GM10266 (cell line): ENCODE measurements around the gene GINS1.

Source experiments
- DNase-seq: peaks from one replicate; pipeline ENCODE4 v3.0.0; 2012; ENCODE audit errors: extremely low spot score
- CTCF ChIP-seq: IDR thresholded peaks from 2 replicates; pipeline ENCODE4 v1.5.1; 2012; ENCODE audit warnings: mild to moderate bottlenecking, low read depth; ENCODE audit not compliant: control insufficient read depth, insufficient read depth; ENCODE audit errors: missing control alignments

Gene GINS1

GRCh38 chr20:25479638-25480037, 72.2 kb downstream of the GINS1 start:
- DNase-seq, result no peak
- no peak for TF ChIP-seq CTCF

GRCh38 chr20:25480156-25480555, 72.7 kb downstream of the GINS1 start:
- TF ChIP-seq CTCF, result no peak
- DNase-seq, result no peak

DNA sequence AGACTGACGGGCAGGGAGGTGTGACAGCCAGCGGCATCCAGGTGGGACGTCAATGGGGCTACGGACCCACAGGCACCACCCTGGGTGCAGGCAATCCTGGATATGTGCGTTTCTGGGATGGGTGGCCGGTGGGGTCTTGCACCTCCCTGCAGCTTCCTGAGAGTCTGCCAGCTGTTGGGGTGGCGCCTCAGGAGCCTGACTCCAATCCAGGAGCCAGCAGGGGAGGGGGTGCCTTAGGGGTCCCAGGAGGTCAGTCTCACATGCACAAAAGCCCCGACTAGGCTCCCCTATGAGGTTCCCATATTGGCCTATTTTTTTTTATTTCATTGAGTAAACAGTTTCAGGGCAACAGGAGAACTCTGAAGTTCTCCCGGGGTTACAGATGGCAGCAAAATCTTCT, 73.3 kb downstream of the GINS1 start:
- no peak for TF ChIP-seq CTCF
- no peak for DNase-seq

DNA sequence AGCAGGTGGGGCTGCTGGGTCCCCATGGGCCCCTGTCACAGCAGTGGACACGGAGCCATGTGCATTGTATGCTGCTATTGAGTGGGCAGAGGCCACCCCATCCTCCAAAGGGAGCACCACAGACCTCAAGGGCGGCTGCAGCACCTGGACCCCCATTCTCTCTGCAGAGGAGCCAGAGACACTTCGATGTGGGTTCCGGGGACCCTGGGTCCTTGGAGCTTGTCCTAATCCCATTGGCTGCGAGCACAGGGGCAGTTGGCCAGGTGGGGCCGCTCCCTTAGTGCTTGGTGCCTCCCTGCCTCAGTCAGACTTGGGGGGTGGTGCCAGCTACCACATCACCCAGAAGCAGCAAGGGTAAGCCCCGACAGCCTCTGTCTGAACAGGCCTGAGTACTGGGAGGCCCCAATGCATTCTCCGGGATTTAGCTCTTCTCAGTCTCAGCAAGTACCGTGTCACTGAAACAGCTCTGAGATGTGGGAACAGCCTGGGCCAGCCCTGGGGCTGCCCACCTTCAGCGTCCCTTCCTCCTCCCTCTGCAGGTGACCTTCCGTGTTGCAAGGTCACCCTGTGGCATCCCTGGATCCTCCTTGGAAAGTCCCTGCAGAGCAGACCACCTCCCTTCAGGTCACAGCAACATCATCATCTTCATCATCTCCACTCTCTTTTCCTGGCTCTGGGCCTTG, 73.9 kb downstream of the GINS1 start:
- no peak for TF ChIP-seq CTCF
- no peak for DNase-seq

DNA sequence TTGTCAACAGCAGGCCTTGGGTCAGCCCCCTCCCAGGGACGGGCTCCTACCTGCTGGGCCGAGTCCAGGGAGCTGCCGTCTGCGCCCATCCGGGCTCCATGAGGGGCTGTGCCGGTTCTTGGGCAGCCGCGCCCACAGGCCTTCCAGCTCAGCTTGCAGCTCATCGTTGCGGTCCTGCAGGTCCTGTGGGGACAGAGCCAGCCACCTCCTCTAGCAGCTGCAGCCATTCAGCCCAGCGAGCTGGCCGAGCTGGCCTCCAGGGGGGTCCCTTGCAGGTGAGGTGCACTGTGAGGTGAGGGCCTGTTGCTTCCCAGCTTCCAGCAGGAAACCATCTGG, 74.4 kb downstream of the GINS1 start:
- TF ChIP-seq CTCF, result no peak
- DNase-seq, result no peak

DNA sequence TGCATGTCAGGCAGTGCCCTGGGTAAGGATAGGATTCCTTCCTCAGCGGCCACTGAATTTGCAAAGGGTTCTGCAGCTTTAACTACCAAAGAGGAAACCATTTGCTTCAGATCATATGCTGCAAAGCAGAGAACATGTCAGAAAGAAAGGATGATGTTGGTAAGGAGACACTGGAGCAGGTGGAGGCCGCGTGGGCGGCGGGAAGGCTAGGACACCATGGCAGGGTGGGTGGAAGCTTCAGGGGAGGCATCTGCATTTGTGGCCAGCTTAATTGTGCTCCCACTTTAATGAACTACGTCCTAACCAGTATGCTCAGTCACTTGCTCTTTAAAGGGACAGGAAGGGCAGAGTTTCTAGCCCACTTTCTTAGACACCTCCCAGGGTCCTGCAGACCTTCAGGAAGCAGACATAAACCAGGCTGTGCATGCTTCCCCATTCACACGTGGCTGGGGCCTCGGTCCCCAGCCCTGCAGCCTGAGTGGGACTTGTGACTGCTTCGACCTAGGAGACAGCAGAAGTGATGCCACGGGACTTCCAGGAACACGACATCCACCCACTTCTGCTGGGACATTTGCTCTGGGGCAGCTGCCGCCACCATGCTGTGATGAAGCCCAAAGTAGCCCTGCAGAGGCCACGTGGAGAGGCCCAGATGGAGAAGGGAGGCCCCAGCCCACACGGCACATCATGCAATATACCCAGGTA, 76.1 kb downstream of the GINS1 start:
- no peak for TF ChIP-seq CTCF
- DNase-seq, result no peak

DNA sequence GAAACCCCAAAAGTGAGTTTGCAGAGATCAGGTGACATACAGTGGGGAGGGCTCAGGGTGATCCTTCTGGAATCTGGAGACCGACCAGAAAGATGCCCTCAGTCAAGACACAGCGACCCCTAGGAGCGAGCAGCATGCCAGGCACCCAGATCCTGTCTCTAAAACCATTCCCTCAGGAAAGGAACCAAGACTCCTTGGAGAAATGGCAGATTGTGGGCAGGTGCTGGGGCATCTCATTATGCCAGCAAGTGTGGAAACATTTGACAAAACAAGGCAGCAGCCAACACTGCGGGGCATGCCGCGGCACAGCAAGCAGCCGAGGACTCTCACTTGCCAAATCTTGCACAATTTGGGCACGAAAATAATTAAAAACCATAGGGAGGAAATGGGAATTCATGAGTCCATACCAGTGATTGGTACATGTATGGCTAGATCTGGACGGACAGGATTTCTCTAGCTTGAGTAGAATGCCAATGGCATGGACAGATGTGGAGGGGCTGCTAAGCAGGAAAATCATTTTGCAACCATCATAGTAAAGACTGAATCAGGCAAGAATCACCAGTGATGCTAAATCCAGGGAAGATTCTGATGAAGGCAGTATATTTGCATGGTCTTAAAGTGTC, 76.9 kb downstream of the GINS1 start:
- no peak for DNase-seq

More for the DNA sequence above, 76.9 kb downstream of the GINS1 start:
- no peak for TF ChIP-seq CTCF
